Testis (tissue), 3 donors: ENCODE data around the gene PIRT. TPM values are rescaled to one million over a fixed set of nuclear protein-coding genes. Genes with fewer than 3 reads are reported as not detected.

Experiments
- DNase-seq: peaks from one replicate; pipeline ENCODE4 v3.0.0-alpha.2; 2019
- H3K27ac ChIP-seq, 2 donors: fragments of 200-600 bp; sonication (generic); one replicate each; pipeline ENCODE4 v1.5.1; 2019
- H3K27me3 ChIP-seq: fragments of 200-600 bp; sonication (generic); one replicate; pipeline ENCODE4 v1.5.1; 2019
- H3K36me3 ChIP-seq: fragments of 200-600 bp; sonication (generic); one replicate; pipeline ENCODE4 v1.5.1; 2017; ENCODE audit warnings: low read depth; ENCODE audit errors: missing control alignments
- H3K4me1 ChIP-seq: fragments of 200-600 bp; sonication (generic); one replicate; pipeline ENCODE4 v1.5.1; 2019
- H3K4me3 ChIP-seq, 2 donors: fragments of 200-600 bp; sonication (generic); one replicate each; pipeline ENCODE4 v1.5.1; 2017 to 2019
- H3K9me3 ChIP-seq: fragments of 200-600 bp; sonication (generic); one replicate; pipeline ENCODE4 v1.5.1; 2017
- CTCF ChIP-seq, 3 experiments: fragments of 450-650 bp in 2 of 3; fragments of 200-600 bp in 1 of 3; sonication (generic) in 1 of 3; IDR thresholded peaks; one replicate each; pipeline ENCODE4 v1.5.1; 2016 to 2019; ENCODE audit warnings: antibody characterized with exemption in 3 of 3, mild to moderate bottlenecking in 2 of 3, moderate library complexity in 1 of 3
- POLR2A ChIP-seq: fragments of 450-650 bp; IDR thresholded peaks from one replicate; pipeline ENCODE4 v1.6.1; 2017; ENCODE audit warnings: antibody characterized with exemption, mild to moderate bottlenecking, moderate library complexity
- WGBS, 2 donors: methylation state at CpG; one replicate each; pipeline ENCODE4 v1.1.5; 2018; 5-methylcytosine and 5-hydroxymethylcytosine counted together
- intact Hi-C: fragments of 100-400 bp; cut with DNase I; formaldehyde crosslinking; loops from one replicate; pipeline ENCODE4 v1.15.1; 2023; ENCODE audit warnings: low total_unique reads
- polyA plus RNA-seq: library from polyadenylated mRNA; stranded (reverse); fragments of 350-450 nt; fragmentation: Illumina TruSeq; extraction: RNeasy Lipid Tissue Mini Kit (QIAGEN cat#74804); gene quantifications from one replicate; pipeline ENCODE4 v1.2.3, GENCODE V29; 2014; ENCODE audit warnings: low read depth, low replicate concordance; ENCODE audit not compliant: insufficient read depth
- total RNA-seq, 2 donors: library from RNA; depleted of rRNA; stranded (reverse); fragments of >200 nt; gene quantifications; one replicate each; pipeline ENCODE4 v1.2.3, GENCODE V29; 2016

Gene PIRT
- total and polyA plus RNA-seq, 3 donors from 2014 or later, result 0.08 to 0.37 (median 0.18) TPM

GRCh38 chr17:10779609-10780008 is 58.3 kb downstream of the PIRT start:
- WGBS, 2 donors, result 86 to 90% methylated on average over 2 of the region's 2 CpGs
- no peak for DNase-seq
- H3K4me3 ChIP-seq, result no peak overlapping the region
- H3K9me3 ChIP-seq, result no peaks in the 10 kb centered on the region
- H3K4me1 ChIP-seq, result peaks cover 3% of the 10 kb centered on the region
- intact Hi-C loops, result no loop called here
- no peak overlapping the region for H3K27ac ChIP-seq
- TF ChIP-seq CTCF (IDR thresholded peaks at IDR 0.05), result no peak
- TF ChIP-seq POLR2A, result no peak
- no peaks in the 10 kb centered on the region for H3K27me3 ChIP-seq
- H3K36me3 ChIP-seq, result no peaks in the 10 kb centered on the region

- Histone ChIP-seq H3K36me3 (no peaks in the 10 kb centered on the region), H3K4me1 (peaks cover 12% of the 10 kb centered on the region), H3K27me3 (no peaks in the 10 kb centered on the region), H3K9me3 (no peaks in the 10 kb centered on the region), H3K27ac (peak overlapping the region in 1 of 2 donors; percentile 50), H3K4me3 (no peak overlapping the region)
- TF ChIP-seq CTCF (IDR thresholded peaks at IDR 0.05) (no peak), POLR2A (no peak)
- intact Hi-C loops, result no loop called here
- no peak for DNase-seq
- WGBS, 2 donors, result 80 to 81% methylated on average over 6 of the region's 6 CpGs
Measured at GRCh38 chr17:10777890-10778289, 60.0 kb downstream of the PIRT start.

- no peaks in the 10 kb centered on the region for H3K36me3 ChIP-seq
- H3K27me3 ChIP-seq, result no peaks in the 10 kb centered on the region
- no peaks in the 10 kb centered on the region for H3K9me3 ChIP-seq
- H3K4me1 ChIP-seq, result peaks cover 12% of the 10 kb centered on the region
- peak; percentile 57 for DNase-seq
- peak overlapping the region; percentile 50 to 70 for H3K27ac ChIP-seq
- TF ChIP-seq CTCF (IDR thresholded peaks at IDR 0.05) (no peak), POLR2A (no peak)
- intact Hi-C loops, result no loop called here
- H3K4me3 ChIP-seq, result no peak overlapping the region
- WGBS, 2 donors, result 70 to 76% methylated on average over 11 of the region's 11 CpGs
Measured at GRCh38 chr17:10777131-10777807, 60.6 kb downstream of the PIRT start.

- WGBS, 2 donors, result 46 to 50% methylated on average over 2 of the region's 2 CpGs
- no peak overlapping the region for H3K4me3 ChIP-seq
- DNase-seq, result peak; percentile 71
- H3K9me3 ChIP-seq, result no peaks in the 10 kb centered on the region
- H3K27ac ChIP-seq, result peak overlapping the region; percentile 60 to 70
- no peaks in the 10 kb centered on the region for H3K27me3 ChIP-seq
- no peaks in the 10 kb centered on the region for H3K36me3 ChIP-seq
- intact Hi-C loops, result no loop called here
- H3K4me1 ChIP-seq, result peaks cover 12% of the 10 kb centered on the region
- no peak for TF ChIP-seq POLR2A
- no peak for TF ChIP-seq CTCF (IDR thresholded peaks at IDR 0.05)
Measured at GRCh38 chr17:10776381-10776780, 61.5 kb downstream of the PIRT start.

GRCh38 chr17:10775740-10776356 is 62.0 kb downstream of the PIRT start:
- Histone ChIP-seq H3K27me3 (no peaks in the 10 kb centered on the region), H3K27ac (peak overlapping the region; percentile 10 to 60), H3K36me3 (no peaks in the 10 kb centered on the region), H3K9me3 (no peaks in the 10 kb centered on the region), H3K4me3 (no peak overlapping the region), H3K4me1 (peaks cover 12% of the 10 kb centered on the region)
- TF ChIP-seq POLR2A, result no peak
- TF ChIP-seq CTCF (IDR thresholded peaks at IDR 0.05), result no peak
- DNase-seq, result no peak
- intact Hi-C loops, result no loop called here
- 58 to 71% methylated on average over 5 of the region's 5 CpGs for WGBS, 2 donors
